NCI-H1092 (cell line): ENCODE data around the gene ARHGEF26.

ENCODE experiments used
- DNase-seq: peaks from one replicate; lab custom pipeline; 2025; lab: John Stamatoyannopoulos, UW

Gene ARHGEF26

DNA sequence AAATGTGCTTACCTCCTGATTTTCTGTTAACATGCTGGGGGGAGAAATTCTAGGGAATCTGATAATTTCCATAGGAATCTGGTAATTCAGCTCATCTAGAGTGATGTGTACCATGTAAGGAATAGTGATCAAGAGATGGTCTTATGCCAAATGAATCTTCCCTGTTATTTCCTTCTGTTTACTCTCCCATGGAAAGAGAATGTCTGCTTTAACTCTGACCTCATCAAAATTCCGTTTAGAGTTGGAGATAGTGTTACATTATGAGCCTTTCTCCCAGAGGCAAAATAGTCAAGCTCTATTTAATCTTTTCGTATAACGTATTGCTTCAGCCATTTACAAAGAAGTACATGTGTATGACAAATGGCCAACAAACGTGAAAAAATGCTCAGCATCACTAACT lies 76.6 kb downstream of the ARHGEF26 start:
- DNase-seq = no peak

GRCh38 chr3:154209499-154209898 lies 88.3 kb downstream of the ARHGEF26 start:
- DNase-seq = no peak

GRCh38 chr3:154210986-154211385 lies 89.8 kb downstream of the ARHGEF26 start:
- no peak for DNase-seq

GRCh38 chr3:154214306-154214705 lies 93.1 kb downstream of the ARHGEF26 start:
- no peak for DNase-seq

GRCh38 chr3:154217671-154218070 lies 96.5 kb downstream of the ARHGEF26 start:
- no peak for DNase-seq

- DNase-seq = no peak
Measured at GRCh38 chr3:154218728-154219127, 97.5 kb downstream of the ARHGEF26 start.

- DNase-seq = no peak
Measured at GRCh38 chr3:154220462-154220861, 99.3 kb downstream of the ARHGEF26 start.

DNA sequence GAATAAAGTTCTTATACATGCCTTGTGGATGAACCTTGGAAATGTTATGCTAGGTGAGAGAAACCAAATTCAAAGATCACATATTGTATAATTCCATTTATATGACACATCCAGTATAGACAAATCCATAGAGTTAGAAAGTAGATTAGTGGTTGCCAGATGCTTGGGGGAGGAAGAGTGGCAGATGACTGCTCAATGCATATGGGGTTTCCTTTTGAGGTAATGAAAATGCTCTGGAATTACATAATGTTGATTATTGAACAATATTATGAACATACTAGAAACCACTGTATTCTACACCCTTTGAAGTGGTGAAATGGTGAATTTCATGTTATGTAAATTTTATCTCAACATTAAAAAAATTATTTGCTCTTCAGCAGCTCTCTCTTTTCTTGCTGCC lies 102.3 kb downstream of the ARHGEF26 start:
- no peak for DNase-seq

DNA sequence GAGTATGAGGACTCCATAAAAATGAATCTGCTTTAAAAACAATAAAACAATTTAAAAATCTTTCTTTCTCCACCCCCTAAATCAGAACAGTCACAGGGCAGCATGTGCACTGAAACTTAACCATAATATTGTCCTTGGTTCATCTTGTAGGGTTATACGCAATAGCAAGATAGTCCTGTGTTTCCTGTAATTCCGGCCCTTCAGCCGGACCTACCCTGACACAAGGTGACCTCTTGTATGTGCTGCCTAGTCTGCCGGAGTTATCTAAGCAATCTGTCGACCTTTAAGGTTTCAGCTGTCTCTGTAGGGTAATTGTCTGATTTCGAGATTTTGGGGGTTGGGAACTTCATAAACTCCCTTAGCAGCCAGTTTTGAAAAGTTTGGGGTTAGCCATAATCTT lies 103.2 kb downstream of the ARHGEF26 start:
- no peak for DNase-seq

- DNase-seq = no peak
Measured at GRCh38 chr3:154224866-154225265, 103.7 kb downstream of the ARHGEF26 start.

DNA sequence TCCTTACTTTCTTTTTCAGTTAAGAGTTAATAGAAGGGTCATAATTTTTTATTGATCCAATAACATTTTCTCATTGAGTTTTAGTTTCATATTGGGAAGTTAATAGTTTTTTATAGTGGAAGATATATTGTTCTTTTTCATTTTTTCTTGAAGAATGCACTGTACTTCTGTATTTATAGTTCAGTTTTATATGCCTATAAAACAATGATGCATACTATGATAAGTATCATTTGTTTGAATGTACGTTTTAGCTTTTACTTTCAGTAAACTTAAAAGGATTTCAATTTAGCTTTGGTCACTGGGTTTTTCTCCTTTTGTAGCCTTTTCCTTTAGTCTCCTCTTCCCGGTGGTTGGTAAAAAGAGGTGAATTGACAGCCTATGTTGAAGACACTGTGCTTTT lies 104.3 kb downstream of the ARHGEF26 start:
- no peak for DNase-seq

DNA sequence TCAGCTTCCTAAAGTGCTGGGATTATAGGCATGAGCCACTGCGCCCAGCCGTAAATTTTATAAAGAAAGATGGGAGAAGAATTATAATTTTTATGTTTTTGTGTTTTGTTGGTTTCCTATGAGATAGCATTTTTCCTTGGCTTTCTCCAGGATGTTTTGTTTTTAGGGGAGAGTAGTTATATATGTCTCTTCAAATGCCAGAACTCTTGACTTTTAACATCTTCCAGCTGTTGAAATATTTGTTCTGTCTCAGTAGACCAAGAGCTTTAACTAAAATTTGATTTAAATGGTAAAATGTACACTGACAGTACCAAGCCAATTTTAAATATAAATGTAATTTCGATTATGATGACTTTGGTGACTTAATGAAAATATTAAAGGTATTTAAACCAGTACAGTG lies 106.3 kb downstream of the ARHGEF26 start:
- no peak for DNase-seq

- DNase-seq = no peak
Measured at GRCh38 chr3:154228561-154229216, 107.5 kb downstream of the ARHGEF26 start.

DNA sequence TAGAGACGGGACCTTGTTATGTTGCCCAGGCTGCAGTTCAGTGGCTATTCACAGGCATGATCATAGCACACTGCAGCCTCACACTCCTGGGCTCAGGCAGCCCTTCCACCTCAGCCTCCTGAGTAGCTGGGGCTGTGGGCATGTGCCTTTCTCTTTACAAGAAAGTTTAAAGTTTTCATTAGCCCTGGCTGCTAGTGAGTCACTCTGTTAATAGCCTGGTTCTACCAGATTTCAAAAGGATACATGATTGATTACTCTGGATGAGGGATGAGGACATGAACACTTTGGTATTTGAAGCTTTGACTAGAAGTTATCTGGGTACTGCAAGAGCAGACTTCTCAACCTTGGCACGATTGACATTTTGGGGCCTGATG lies 108.0 kb downstream of the ARHGEF26 start:
- no peak for DNase-seq

GRCh38 chr3:154235330-154235729 lies 114.1 kb downstream of the ARHGEF26 start:
- no peak for DNase-seq

DNA sequence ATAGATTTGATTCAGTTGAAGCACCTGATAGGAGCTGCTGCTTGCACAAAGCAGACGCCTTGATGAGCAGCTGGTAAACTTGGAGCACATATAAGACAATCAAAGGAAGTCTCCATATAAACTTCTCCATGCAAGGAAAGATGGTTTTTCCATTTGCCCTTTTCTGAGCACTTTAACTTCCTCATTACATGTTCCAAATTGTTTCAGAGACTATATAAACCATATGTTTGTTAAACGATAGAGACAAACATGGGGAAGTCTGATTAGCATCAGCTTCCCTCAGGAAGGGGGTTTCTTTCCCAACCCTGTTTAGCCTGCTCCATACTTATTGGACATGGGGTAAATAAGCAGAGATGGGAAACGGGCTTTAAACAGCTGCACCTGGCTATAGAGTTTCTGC lies 115.1 kb downstream of the ARHGEF26 start:
- no peak for DNase-seq

GRCh38 chr3:154240235-154240634 lies 119.0 kb downstream of the ARHGEF26 start:
- no peak for DNase-seq

DNA sequence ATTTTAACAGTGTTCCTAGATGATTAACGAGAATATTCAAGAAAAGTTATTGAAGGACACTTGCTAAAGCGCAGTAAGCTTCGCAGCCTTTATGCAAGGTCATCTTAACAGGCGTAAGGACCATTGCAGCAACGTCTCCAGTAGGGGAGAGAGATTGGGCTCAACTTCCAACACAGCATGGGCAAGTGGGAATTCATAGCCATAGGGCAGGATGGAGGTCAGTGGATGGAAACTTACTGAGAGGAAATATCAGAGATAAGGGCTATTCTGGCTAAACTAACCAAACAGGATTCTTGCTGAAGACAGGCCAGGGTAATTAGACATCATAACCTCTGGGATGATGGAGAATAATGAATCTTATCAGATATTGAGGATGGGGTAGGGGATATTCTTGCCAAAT lies 120.3 kb downstream of the ARHGEF26 start:
- DNase-seq = no peak

DNA sequence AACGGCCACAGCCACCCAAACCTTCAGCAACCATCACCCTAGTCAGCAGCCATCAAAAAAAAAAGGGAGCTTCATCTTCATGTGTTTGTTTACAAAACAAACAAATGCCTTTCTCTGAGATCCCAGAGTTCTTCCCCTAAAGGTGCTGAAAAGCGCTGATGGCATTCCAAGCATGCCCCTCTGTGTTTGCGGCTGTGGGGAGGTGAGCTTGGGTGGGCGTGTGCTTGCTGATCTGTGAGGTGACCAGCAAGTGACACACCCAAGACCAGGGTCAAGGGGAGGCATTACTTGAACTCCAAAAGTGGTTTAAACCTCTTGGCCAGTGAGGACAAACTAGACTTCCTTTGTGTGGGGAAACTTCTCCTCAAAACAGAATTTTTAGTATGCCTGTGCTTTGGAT lies 121.6 kb downstream of the ARHGEF26 start:
- DNase-seq = no peak

DNA sequence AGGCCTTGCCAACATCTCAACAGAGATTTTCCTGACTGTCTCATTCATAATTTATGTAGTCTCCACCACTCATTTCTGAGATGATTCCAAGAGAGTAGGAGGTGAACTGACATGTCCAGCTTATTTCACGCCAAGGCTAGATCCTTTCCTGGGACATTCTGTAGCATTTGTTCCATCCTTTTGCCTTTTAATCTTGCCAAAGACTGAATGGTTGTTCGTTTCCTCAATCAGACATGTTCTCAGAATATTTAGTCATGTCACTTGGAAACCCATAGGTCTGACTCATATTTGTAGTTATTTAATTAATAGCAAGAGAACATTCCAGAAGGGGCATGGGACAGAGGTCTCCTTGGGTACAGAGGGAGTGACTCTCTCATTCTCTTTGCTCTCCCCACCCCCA lies 122.2 kb downstream of the ARHGEF26 start:
- DNase-seq = no peak

DNA sequence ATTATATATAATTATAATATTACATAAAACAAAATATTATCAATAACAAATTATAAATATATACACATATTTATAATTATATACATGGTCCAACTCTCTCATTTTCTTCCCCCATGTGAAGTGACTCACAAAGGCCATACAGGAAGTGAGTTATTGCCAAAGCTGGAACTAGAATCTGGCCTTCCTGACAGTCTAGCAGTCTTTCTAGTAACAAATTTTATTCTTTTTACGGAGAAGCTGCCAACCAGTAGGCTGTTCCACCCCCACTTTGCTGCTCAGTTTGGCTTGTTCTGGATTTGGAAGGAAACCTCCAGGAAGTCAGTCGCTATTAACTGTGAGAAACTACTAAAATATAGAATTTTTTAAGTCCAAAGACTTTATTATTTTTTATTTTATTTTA lies 123.5 kb downstream of the ARHGEF26 start:
- no peak for DNase-seq

DNA sequence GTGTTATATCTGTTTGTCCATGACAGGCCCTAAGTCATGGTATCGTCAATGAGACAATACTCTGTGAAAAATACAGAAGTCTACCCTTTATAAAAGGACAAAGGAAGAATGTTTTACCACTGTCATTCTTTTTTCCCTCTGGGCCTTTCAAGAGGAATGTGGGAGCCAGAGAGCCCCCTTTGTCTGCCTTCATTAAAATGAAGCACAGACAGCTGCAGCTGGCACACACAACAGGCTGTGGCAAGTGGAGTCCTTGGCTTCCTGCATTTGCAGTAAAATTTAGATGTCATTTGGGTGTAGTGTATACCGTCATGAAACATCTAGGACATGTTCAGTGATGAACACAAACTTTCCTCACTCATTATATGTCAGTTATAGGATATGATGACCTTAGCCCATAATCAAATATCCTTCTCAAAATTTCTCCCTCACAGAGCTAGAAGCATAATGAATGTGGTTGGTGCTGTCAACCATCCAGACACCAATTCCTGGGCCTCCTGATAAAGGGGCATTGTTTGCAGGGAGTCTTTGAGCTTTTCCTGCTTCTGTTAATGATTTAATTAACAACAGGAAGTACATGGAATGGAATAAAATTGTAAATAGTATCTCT lies 126.7 kb downstream of the ARHGEF26 start:
- DNase-seq = peak; percentile 9

DNA sequence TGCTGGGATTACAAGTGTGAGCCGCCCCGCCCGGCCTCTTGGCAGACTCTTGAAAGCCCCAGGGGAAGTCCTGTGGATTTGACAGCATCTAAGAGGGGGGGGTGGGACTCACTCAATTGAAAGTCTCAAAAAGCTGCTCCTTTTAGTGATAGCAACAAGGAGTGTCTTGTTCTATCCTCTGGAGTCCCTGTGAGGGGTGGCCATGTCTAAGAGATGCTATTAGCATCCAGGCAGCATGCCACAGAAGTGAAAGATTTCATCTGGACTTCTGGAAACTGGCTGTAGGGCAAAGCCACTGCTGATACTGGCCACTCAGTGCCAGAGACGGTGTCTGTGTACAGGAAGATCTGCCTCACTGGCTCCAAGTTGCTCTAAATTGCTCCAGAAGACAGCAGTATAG lies 129.1 kb downstream of the ARHGEF26 start:
- no peak for DNase-seq

GRCh38 chr3:154251610-154252009 lies 130.4 kb downstream of the ARHGEF26 start:
- no peak for DNase-seq
